Measurements from ENCODE around the gene DAPK1.

DAPK1 gene

DNA sequence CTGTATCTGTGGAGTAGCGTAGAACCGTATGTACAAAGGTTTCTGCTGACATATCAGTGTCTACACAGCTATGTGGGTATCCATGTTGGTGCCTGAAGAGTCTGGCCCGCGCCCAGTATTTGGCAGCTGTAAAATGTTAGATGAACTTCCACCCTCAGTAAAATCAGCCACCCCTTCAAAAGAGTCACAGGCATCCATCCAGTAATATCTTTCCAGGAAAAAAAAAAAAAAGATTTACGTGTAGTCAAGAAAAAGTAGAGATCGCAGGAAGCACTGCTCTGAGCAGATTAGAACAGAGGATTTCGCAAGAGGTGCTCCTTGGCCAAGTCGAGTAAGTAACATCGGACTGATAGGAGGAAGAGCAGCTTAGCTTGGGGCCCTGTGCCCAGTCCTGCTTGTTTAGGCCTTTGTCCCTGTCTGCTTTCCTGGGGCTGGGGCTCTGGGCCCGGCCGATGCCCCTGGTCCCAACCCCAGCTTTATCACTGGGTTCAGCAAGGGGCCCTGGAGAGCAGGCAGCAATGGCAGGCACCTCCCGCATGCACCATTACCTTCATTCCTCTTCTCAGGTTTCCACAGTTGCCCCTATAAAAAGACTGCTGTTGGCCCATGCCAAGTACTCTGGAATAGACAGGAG lies 21.2 kb downstream of the DAPK1 start:
- no peak for FAIRE-seq

DNA sequence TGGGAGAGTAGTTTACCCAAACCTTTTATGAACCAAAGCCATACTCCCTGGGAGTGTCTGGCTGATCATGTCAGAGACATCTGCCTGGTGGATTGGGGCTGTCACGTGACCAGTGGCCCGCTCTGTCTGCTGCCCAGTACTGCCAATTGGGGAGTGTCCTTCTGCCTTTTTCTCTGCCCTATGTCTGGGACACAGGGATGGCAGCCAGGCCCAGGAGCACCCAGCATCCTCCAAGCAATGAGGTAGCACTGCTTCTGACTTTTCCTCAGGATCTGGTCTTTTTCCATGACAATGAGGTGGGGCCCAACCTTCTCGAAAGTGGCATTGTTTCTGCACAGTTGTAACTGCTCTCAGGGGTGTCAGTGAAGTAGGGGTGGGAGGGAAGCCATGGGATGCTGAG lies 21.8 kb downstream of the DAPK1 start:
- no peak for FAIRE-seq

DNA sequence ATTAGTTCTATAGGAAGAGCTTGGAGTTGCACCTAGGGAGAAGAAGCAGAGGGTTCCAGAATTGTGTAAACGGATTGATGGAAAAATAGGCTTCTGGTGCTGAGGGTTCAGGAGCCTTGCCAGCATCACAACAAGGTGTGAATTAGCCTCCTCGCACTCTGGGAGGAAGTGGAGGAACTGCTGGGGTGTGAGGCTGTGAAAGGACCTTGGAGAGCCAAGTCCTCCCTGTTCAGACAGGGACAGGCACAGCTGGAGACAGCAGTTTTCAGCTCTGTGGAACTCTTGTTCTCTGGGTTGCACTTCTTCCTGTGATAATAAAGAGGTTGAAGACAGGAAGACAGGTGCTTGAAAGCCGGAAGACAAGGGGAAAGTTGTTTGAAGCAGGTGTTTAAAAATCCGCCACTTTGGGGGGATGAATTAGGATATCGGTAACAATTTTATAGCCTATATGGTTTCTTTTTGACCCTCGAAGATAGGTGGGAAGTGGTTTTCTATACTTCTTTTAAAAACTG lies 22.6 kb downstream of the DAPK1 start:
- FAIRE-seq: no peak

DNA sequence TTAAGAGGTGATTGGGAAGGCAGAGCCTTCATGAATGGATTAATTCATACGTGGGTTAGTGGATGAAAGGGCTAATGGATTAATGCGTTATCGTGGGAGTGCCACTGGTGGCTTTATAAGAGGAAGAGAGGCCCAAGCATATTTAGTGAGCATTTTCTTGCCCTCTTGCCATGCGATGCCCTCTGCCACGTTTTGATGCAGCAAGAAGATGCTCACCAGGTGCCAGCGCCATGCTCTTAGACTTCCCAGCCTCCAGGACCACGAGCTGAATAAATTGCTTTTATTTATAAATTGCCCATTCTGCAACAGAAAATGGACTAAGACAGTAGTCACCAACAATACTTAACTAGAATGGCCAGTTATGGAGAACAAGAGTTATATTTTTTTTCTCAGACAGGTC lies 24.2 kb downstream of the DAPK1 start:
- no peak for FAIRE-seq

DNA sequence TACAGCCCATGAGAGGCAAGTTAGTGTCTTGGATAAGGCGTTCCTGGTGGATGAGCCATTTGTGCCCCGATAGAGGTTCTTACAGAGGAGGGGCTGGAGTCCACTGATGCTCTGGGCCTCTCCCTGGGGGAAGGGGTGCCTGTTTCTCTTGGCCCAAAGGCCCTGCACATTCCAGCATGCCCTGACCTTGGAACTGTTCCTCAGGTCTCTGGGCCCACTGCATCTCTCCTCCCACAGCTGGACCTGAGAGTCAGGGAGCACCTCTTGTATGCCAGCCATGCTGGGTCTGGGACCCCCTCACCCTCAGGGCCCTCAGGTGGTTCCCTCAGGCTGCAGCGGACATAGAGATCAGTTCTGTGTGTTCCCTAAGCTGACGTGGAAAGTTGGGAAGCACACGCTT lies 26.4 kb downstream of the DAPK1 start:
- FAIRE-seq: no peak

DNA sequence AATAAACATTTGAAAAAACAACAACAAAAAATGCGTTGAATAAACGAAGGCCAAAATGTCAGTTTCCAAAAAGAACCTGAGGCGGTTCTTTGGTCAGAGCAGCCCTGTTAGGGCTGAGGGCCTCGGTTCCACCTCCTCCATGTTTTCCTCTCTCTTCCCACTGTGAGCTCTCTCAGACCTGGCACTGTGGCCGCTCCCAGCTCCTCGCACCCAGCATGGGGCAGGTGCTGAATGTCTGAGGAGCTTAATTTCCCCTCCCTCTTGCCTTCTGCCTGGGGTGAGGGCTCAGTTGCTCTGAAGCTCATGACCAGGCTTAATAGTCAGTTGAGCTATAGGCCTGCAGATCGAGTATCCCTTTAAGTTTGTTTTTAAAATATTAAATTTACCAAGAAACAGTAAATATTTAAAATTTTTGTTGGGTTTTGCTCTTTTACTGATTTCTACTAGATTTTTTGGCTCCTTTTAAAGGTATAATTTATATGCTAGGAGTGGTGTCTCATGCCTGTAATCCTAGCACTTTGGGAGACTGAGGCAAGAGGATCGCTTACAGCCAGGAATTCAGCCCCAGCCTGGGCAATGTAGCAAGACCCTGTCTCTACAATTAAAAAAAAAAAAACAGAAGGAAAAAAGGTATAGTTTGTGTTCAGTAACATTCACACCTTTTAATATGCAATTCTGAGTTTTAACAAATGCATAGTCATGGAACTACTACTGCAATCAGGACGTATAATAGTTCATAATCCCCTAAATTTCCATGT lies 28.1 kb downstream of the DAPK1 start:
- no peak for FAIRE-seq

DNA sequence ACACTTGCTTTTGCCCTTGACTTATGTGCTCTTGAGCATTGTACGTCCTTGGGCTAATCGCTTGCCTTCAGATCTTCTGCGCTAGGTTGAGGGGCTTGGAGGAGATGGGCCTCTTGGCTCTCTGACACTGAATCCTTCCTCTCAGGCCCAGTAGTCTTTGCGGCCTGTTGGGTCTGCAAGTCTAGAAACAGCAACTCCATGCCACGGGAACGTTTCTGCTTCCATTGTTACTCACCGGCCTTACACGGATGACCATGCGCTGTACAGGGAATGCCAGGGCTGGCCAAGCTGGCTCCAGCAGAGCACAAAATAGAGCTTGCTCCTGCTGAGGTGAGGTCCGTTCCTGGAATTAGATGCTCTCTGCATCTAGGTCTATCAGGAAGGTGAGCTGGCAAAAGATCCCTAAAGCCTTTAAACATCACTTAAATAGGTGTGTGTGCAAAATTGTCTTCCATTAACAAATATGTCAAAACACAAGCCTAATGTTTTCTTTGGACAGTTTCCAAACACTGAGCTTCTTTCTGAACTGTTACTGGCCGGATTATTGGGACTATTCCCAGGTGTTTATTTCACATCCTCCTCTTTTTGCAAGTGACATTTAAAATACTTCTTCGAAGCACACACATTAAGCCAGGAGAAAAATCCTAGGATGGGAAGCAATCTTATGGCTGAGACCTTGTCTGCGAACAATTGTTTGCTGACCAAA lies 29.7 kb downstream of the DAPK1 start:
- no peak for FAIRE-seq

DNA sequence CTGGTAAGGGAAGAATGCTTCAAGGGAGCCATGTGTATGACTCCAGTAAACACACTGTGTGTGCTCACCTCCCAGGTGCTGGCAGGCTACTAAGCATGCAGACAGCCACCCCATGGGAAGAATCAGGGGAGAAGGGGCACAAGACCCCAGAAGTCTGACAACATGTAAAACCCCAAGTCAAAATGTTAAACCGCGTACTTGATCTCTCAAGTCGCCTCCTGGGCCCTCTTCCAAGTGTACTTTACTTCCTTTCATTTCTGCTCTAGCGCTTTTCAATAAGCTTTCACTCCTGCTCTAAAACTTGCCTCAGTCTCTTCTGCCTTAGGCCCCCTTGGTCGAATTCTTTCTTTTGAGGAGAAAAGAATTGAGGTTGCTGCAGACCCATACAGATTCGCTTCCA lies 31.3 kb downstream of the DAPK1 start:
- no peak for FAIRE-seq

DNA sequence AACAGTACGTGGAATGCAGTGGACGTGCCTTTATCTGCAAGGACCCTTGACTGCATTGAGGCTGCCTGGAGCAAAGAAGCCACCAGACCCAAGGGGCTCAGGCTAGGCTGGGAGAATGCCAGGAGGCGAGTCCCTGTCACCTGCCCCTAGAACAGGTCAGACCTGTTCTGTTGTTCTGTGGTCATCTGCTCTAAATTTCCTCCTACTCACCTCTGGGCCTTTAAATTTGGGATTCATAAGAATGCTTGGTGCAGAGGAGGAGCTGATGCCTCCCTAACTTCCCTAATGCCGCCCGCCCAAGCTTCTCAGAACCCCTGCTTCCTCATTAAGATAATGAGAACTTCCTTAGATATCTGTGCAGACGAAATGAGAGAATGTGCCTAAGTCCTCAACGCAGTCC lies 32.0 kb downstream of the DAPK1 start:
- no peak for FAIRE-seq

DNA sequence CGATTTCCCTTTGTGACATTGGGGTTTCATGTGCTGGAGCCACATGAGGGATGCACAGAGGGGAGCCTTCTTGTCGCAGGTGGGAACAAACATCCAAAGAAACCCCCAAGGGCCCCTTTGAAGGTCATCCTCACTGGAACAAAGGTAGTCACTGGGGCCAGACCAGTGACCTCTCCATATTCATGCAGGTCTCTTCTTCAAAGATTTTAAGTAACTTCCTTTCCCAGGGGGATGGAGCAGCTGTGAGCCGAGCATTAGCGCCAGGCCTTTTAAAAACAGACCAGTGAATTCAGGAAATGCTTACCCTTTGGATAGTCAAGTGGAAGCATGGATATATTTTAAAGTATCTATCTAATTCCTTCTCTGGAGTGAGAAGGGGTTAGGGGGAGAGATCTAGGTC lies 33.0 kb downstream of the DAPK1 start:
- FAIRE-seq: no peak

DNA sequence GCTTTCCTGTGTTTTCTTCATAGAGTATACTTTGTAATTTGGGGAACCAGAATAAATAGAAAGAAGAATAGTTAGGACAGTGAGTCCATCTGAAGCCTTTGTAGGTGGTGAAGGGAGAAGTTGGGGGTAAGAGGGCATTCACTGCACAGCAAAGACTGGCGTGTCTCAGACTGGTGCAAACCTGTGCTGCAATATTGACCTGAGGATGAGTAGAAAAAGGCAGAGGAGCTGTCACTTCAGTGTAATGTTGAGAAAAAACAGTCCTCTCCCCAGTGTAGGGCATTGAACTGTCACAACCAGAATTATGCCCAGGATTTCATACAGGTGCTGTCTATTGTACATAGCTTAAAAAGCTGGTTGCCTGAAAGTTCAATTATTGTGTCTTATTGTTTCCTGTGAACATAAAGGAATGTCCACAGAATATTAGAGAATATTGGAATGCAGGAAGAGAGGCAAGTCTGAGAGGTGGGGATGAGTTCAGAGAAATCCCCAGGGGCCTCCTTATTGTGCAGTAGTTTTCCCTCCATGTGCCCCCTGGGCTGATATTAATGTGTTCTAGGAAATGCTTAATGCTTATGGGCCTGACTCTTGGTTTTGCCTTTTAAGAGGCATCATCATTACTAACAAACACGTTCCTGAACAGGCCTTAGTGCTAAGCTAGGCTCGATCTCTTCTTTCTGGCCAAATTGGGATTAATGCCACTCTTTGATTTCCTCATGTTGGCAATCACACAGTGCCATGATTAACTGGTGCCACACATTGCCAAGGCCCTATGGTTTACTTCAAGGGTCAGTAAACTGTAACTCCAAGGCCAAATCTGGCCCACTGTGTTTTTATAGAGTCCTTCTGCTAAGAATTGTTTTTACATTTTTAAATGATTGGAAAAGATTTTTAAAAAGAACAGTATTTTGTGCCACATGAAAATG lies 34.0 kb downstream of the DAPK1 start:
- FAIRE-seq: no peak

DNA sequence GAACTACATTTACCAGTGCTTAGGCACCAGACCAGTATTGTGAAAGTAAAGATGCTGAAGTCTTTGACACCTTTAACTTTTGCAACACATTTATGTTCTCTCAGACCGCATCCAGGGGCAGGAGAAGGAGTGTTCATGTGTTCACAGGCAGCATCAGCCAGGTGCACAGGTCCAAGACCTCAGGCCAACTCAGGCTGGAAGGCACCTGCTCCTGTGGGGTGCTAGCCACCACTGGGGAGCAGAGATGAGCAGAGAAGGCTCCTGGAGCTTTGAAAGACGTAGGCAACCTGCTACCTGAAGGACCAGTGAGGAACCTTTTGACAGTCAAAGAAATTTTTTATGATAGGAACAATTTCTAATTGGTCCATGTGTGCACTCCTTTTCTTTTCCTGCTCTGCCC lies 35.6 kb downstream of the DAPK1 start:
- no peak for FAIRE-seq

DNA sequence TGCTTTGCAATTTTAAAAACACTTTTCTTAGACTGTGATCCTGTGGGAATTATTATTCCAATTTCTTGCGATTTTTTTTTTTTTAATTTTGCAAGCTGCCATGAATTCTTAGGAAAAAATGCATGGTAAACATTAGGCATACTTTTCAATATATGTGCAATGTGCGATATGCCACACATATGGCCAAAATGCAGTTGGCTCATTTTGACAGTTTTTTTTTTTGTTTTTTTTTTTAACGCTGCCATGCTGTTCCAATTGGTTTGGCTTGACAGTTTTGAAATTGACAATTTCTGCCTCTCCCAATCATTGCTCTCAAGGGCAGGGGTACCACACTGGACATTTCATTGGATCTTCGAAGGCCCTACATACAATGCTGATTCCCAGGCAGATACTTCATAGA lies 36.4 kb downstream of the DAPK1 start:
- no peak for FAIRE-seq

DNA sequence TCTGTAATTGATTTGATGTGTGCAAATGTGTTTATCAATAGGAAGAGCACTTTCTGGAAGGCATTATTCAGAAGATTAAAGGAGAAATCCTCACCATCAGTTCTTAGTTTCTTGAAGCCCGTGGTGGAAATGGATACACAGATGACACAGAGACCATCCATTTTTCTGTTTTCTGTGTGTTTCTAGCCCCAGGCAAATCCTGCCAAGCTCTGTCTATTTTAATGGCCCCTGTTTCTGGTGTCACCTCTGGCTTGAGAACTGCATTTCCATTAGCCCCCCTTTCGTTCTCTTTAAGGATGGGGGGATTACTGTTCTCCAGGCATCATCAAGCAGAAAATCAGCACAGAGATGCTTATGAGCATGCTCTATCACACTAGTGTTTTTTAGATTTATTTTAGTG lies 37.3 kb downstream of the DAPK1 start:
- no peak for FAIRE-seq

DNA sequence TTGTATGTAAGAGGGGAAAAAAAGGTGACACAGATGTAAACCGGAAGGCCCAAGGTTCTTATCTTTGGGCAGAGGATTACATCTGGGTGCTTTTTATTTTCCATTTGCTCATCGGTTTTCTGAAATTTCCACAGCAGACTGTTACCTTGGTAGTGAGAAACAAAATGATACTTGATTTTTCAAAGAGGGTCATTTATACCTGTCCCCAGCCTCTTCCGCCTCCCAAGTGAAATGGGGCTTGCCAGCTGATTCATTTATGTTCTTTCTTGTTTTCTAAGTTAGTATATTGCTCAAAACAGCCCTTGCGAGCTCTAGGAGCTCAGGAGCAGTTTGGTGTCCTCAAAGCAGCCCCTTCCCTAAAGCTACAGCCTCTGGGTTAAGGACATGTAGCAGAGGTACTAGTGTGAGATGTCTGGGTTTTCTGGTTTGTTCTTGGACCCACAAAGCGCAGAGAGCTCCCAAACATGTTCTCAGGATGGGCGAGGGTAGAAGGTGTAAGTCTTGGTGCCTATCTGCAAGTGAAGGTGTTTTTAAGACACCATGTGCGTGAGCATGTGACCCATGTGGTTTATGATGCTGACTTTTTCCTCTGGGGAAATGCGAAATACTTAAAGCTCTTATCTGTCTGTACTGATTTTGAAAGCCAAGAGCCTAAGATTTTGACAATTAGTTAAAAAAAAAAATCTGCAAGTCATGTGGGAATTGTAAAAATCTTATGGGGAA lies 38.3 kb downstream of the DAPK1 start:
- FAIRE-seq: no peak

DNA sequence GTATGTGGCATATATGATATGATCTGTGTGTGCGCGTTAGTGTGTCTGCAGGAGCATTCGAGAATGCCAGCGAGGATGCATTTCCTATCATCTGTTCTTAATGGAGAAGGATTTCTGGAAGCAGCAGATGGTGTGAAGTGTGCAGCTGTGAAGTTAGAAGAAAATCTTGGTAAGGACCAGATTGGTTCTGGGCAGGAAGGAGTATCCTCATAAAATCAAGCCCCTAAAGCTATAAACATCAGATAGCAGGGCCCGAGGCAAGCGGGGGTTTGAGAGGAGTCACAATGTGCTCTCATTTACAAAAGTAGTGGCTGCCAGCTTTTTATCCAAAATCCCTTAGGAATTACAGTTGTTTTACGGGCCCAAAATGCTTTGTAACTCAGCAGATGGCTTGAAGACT lies 40.0 kb downstream of the DAPK1 start:
- no peak for FAIRE-seq

DNA sequence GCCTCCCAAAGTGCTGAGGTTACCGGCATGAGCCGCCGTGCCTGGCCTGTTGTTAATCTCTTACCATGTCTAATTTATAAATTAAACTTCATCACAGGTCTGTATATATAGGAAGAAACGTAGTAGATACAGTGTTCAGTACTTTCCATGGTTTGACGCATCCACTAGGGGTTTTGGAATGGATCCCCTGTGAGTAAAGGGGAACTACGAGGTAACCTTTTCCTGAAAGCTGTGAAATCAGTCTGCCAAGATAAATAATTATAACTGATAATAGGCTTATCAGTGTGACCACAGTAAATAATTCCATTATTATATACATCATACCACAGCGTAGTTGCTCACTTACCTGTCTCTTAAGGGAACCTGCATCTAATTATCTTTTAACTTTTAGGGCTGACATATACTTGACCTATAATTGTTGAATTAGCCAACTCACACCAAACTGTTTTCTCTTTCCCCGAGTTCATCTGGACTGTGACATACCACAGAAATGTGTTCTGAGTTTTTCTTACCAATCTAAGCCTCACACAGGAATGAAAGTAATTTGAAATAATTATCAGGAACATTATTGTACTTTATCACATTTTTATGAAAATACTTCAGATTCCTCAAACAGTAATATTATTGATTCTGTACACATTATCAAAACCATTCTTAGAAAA lies 42.9 kb downstream of the DAPK1 start:
- no peak for FAIRE-seq

DNA sequence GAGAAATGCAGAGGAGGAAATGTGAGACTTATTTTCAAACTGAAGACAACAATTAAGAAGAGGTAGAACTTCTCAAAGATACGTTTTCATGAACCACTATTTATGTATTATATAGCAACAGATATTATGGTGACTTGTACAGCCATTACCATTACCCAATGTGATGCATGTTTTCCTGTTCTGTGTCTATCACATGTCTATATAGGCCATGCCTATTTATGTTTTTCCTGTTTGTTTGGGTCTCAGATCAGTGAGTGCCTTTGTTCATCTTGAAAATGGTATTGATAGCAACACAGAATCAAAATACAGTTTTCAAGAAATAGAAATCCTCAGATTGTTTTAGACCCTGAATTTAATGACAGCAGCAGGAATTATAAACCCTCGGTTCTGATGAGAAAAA lies 44.0 kb downstream of the DAPK1 start:
- no peak for FAIRE-seq

DNA sequence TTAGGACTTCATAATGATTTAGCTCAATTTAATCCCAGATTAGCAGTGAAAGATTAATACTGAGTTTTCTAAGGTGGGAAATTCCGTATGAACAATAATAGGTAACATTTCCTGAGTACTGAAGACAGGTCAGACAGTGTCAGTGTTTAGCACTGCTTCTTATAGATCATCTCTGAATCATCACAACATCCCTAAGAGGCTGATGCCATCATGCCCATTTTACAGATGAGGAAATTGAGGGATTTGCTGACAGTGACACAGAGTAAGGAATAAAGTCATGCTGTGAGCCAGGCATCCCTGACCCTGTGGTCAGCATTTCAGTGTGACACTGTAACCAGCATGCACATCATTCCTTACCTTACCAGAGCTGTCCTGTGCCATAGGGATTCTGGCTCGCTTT lies 44.5 kb downstream of the DAPK1 start:
- FAIRE-seq: no peak

DNA sequence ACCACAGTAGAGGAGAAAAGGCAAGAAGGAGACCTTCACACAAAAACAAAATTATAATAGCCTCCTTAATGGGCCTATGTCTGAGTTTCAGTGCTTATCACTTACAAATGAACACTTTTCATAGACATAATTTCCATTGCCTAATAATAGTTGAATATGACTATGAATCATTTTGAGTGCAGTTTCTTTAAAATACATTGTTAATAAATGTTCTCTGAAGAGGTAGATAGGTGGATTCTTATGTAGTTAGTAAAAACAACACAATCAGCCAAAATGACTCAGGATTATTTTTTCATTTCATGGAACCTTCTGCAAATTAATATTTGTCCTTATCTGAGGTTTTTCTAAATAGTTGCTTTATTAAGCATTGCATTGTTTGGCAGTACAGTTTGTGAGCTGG lies 45.6 kb downstream of the DAPK1 start:
- FAIRE-seq: no peak

DNA sequence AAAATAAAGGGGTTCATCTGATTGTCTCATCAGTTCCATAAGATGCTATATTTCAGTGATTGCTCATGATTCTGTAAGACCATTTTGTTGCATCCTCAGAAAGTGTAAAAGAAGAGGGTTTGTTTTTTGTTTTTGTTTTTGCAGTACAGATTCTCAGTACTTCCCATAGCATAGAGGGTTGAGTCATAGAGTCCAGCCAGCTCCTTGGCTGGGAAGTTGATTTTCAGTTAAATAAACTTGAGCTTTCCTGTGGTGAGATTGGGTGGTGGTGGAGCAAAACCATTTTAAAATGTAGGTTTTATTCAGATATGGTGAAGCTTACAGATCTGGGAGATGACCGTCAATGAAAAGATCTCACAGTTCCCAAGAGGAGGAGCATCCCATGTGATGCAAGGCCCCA lies 48.2 kb downstream of the DAPK1 start:
- no peak for FAIRE-seq

DNA sequence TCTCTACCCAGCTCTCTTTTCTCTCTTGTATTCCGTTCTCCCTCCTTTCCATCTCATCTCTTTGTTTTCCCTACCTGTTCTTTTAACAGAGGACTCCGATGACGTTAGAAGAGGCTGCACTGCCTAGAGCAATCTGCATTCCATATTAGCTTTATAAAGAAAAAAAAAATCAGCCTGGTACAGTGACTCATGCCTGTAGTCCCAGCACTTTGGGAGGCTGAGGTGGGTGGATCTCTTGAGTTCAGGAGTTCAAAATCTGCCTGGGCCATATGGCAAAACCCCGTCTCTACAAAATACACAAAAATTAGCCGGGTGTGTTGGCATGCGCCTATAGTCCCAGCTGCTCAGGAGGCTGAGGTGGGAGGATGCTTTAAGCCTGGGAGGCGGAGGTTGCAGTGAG lies 49.0 kb downstream of the DAPK1 start:
- FAIRE-seq: no peak

Measured in TTC549 (cell line).